Stimulated activated CD4-positive, alpha-beta T cell treated with anti-CD3 and anti-CD28 coated beads, TNF-alpha, amount 100 ng/mL, for 48 hours (primary cell): Measurements from ENCODE around the gene CEP104.

Experiments used
- DNase-seq, 3 donors: peaks; one replicate each; pipeline ENCODE4 v3.0.0-alpha.2; 2020; ENCODE audit warnings: low read depth in 3 of 3

The CEP104 gene

DNA sequence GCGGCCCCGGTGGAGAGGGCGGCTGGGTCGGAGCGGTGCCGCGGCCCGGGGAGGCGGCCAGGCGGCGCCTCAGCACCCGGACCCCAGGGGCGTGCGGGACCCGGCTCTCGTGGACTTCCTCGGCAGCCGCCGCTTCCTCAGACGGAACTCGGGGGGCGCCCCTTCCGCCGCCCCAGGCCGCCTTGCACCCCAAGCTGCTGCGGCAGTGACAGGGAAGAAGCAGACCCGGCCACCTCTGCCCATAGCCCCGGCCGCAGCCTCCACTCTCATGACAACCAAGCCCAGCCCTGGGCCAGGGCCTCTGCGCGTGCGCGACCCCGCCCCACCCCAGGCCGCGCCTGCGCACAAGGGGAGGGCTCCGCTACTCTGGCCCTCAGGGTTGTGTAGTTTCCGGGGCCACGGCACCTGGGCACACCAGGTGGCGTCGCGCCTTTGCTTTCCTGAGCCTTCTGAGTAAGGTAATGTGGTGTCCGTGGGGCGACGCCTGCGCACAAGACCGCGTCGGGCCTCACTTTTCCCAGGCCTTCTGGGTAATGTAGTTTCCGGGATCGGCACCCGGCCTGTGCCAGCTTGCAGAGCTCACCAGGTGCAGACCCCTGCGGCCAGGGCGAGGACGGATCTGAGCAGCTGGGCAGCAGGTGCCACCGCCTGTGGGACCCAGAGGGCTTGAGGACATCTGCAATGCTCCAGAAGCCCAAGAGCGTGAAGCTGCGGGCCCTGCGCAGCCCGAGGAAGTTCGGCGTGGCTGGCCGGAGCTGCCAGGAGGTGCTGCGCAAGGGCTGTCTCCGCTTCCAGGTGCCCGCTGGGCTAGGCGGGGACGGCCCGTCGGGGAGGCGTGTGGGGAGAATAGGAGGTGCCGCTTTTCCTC lies at the start of gene CEP104, which contains the start of gene DFFB:
Gene CEP104 (minus strand): TSS at position 289 of the 868 bp plus-strand sequence. CDS start 4,804 bp downstream, outside the sequence.
Gene DFFB (plus strand): TSS at position 554 of the 868 bp plus-strand sequence. CDS start 128 bp downstream, at position 682.
- DNase-seq: peak; percentile 88 to 95 (median 90)

DNA sequence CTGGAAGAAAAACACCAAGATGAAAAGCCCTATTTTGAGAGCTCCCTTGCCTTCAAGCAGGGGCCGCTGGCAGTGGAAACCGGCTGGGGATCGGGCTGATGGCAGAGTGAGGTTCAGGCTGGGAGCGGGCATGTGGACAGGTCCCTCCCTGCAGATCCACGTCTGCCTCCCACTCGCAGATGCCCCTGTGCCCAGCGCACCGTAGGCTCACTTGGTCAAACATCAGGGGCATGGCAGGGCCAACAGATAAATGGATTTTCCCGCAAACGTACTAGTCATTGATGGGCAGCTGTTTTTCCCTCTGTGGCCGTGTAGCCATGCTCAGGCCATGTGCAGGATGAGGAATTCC lies 49.6 kb upstream of the CEP104 start:
- no peak for DNase-seq

DNA sequence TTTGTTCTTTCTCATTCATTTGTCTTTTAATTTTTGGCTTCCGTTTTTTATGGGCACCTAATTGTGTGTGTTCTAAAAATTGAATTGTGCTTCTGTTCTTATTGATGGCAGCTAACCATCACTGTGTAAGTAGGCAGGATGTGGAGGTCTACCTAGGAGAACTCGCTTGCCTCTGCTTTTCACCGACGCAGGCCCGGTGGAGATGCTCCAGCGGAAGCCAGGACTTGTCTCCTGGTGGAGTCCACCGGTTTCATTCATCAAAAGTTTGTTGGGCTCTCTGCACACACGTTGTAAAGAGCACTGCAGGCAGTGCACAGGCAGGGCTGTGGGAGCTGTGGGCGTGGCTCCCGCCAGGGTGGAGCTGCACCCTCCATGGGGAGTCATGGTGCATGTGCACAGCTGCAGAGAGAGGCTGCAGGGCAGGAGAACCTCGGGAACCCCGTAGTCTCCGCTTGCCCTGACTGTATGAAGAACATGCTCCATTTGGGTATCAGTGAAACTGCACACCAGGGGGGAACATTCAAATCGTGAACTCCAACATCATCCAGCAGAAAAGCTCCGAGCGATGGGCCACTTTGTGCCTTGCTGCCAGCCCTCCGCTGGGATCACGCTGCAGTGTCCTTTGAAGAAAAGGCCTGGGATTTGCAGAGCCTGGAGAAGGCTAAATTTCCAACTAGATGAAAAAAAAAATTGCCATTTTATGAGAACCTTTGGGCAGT lies 49.1 kb upstream of the CEP104 start:
- no peak for DNase-seq

DNA sequence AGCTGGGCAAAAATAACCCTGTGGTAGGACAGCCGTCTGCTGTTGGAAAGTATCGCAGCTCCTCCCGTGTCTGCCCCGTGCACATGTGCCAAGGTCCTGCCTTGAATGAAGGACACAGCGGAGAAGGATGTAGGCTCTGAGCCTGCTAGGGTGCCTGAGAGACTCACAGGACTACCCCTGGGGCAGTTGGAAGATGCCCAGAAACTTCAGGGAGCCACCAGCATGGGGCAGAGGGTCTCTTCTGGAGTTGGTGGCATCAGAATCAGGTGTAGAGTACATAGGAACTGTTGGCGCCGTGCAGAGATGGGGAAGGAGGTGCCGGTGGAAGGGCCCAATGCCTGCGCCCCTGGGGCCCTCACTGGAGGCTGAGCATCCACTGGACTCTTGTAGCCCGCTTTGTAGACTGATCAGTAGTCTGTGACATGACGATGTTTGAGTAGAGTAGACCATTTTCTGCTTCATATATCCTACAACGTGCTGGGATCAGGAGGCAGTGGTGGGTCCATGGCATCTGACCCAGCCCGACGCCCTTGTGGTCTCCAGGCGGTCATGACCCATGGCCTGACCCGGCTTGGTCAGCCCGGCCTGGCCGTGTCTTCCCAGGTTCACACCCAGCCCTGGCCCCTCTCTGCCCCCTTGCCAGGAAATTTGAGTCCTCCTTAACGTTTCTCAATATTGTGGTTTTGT lies 48.4 kb upstream of the CEP104 start:
- no peak for DNase-seq

DNA sequence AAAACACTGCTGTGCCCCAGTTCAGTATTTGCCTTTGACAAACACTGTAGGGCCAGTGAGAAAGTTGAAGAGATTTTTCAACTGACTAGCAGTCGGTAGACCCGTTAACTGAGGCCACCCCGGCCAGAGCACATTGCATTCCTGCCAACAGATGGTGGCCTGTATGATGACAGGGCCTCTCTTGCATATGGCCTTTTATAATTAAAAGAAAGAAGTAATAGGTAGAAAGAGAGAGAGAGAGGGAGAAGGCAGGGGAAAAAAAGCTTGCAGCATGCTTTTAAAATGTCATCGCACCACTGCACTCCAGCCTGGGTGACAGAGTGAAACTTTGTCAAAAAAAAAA lies 47.8 kb upstream of the CEP104 start:
- no peak for DNase-seq

DNA sequence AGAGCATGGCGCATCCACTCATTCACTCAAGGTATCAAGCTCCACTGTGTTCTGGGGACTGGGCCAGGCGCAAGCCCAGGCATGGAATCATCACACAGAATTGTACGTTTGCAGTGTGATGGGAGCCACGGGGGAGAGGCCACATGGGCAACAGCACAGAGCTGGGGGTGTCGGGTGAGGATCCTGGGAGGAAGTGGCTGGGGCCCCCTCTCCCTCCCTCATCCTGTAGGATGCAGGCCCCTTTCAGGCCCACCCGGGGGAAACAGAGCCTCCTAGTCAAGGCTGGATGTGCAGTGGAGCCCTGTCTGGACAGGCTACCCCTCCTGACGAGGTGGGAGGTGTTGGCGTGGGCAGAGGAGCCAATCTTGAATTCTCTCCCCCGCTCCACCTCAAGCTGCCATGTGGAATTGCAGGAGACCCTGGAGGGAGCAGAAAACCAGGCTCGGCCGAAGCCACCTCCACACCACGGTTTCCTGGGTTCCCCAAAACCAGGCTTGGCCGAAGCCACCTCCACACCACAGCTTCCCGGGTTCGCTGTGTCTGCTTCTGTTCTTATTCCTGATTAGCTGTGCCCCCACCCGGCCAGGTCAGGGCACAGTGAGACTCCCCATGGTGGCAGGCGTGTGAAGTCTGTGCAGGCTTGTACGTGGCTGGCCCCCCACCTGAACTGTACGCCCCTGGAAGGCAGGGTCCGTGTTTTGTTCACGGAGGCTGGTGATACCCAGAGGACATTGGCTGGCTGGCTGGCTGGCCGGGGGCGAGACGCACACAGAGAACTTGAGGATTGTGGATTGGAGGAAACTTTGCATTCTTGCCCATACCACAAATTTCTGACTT lies 47.2 kb upstream of the CEP104 start:
- DNase-seq: no peak

DNA sequence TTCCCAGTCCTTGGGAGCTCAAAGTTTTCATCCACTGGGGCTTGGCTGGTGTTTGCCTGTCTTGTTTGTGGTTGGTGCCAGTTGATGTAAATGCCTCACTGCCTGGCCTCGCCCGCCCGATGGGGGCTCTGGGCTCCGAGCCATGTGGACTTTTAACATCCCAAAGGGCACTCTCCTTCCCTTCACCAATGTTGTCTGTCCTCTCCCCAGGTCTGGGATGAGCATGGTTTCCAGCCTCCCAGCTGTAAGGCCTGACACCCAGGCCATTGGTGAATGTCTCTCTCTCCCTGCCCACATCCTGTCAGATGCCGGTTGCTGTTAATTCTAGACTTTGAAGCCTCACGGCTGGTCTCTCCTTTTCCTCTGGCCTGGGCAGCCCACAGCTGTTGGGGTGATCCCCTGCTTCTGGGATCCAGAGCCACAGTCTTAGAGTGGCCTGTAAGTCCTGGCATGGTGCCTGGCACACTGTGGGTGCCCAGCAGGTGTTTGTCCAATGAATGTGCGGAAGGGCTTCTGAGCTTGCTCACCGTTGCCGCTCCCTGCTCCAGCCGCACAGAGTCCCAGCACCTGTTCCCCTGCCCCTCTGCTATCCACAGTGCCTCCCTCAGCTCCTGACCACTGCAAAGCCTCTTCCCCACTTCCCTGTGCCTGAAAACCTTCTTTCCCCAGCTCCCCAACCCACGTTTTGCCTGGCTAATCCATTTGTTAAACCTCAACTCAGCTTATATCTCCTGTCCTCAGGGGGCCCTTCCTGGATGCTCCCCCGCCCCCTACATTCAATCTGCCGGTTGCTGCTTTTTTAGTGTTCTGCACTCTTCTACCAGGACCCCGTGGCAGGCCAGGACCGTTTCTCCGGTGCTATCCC lies 46.4 kb upstream of the CEP104 start:
- DNase-seq: no peak

DNA sequence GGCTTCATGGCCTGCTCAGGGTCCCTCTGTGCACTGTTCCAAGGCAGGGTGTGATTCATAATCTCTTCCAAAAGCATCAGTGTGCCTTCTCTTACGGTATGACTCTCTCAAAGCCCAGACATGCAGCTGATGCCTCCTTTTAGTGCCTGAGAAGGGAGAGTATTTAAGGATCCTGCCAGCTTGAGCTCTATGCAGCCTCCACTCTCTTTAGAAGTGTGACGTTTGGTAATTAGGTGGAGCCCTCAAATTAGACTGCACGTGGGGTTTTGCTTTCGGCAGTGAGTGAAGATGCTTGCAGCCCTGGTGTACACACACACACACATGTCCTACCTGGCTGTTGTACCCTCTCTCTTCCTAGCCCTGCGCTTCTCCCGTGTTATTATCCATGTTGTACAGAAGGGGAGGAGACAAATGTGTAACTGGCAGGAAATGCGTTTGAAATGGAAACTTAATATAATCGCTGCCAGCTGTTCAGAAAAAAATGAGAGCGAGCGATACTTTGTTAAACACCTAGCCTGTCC lies 45.6 kb upstream of the CEP104 start:
- no peak for DNase-seq

DNA sequence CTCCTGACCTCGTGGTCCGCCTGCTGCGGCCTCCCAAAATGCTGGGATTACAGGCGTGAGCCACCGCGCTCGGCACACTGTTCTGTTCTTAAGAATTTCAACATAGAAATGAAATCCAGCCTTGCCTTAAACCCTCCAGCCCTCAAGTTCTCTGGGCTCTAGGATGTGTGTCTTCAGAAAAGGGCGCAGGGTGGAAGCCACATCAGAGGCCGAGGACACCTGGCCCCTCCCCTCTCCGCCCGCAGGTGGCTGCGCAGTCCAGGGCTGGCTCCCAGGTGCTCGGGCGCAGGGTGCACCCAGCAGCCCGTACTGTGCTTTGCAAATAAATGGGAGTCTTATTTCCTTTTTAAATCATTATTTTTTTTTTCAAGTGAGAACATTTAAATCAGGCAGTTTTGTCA lies 45.1 kb upstream of the CEP104 start:
- DNase-seq: no peak

DNA sequence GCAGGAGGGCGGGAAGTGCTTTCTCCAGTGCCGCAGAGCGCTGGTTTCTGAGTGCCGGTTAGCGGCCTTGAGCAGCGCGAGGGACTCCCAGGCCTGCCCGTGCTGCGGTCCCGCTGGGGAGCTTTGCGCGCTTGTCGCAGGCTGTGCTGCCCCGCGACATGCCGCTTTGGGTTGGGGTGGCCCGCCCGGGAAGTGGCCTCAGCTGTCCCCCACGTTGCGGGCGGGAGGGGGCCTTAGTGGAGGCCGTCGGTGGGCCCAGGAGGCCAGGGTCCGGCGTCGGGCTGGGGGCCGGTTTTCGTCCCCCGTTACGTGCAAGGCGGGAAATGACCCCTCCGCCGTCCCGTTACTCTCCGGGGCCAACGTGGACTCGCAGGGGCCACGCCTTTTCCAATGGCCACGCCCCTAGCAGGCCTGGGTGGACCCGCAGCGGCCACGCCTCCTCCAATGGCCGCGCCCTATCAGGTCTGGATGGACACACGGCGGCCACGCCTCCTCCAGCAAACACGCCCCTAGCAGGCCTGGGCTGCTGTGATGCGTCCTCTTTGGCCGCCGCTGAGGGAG lies 44.0 kb upstream of the CEP104 start:
- DNase-seq: peak; percentile 81 to 87 (median 85)

DNA sequence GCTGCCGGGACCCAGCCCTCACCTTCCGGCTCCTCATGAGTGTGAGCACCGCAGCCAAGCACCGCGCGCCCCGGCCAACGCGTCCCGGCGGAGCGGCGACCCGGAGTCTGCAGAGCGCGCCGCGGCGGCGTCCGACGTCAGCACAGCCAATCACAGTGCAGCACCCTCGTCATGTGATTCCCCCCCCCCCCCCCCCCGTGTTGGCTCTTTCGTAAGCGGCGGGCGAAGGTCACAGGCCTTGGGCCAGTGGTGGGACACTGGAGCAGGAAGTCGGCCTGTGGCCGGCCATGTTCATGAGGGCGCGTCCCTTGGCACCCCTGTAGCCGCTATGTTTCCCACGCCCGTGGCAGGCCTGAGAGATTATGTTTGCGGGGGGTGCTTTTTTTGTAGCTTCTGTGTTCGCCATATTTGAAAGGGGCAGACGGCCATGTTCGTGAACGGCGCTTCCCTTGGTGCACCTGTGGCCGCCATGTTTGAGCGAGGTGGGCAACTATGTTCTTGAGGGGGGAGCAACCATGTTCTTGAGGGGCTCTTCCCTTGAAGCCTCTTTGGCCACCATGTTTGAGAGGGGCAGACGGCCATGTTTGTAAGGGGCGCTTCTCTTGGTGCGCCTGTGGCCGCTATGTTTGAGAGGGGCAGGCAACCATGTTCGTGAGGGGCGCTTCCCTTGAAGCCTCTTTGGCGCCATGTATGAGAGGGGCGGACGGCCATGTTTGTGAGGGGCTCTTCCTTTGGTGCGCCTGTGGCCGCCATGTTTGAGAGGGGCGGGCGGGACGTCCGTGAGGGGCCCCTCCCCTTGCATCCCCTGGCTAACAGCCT lies 43.3 kb upstream of the CEP104 start, which contains the start of gene C1orf174:
Gene C1orf174 (minus strand): TSS at position 123 of the 819 bp plus-strand sequence. CDS start 86 bp downstream, at position 37.
- DNase-seq: peak; percentile 75 to 86 (median 82)

DNA sequence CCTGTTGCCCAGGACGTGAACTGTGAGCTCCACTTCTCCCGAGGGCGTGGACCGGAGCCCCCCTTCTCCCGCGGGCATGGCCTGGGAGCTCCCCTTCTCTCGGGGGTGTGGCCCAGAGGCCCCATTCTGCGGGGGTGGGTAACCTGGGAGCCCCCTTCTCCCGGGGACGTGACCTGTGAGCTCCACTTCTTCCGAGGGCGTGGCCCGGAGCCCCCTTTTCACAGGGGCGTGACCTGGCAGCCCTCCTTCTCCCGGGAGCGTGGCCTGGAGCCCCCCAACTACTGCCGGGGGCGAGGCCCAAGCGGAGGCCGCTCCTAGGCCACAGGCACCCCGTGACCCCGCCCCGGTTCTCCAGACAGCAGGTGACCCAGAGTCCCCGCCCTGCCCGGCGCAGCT lies 42.7 kb upstream of the CEP104 start:
- no peak for DNase-seq

DNA sequence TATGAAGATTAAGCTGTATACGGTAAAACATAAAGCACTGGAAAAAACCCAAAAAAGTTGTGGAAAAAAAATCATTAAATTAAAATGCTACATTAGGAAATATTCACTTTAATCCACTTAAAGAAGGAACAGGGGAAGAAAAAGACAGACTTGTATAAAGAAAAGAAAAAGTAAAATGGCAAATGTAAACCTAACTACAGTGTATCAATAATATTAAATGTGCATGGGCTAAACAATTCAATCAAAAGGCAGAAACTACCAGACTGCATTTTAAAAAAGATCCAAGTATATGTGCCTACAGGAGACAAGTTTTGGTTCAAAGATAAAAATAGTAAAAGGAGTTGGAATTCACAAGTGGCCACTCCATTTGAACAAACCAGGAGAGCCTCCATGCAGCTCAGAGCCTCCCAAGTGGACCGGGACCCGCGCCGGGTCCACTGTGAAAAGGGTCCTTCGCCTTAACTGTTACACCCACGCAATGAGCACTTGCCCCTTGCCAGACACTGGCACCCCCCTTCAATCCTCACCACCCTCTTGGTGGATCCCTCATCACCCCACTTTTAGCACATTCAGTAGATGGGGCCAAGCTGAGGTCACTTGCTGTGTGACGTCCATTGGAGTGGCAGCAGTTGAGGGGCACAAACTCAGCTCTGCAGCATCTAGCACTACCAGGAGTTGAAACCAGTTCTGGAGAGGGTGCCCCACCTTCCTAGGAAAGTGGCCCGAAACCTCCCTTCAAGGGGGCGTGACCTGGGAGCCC lies 42.2 kb upstream of the CEP104 start:
- DNase-seq: no peak

DNA sequence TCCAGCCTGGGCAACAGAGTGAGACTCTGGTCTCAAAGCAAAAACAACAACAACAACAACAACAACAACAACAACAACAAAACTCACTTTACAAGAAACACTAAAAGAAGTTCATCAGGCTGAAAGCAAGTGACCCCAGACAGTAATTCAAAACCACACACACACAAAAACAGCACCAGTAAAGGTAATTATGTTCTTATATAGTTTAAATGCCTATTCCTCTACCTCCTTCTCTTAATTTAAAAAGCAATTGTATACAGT lies 41.4 kb upstream of the CEP104 start:
- DNase-seq: no peak

DNA sequence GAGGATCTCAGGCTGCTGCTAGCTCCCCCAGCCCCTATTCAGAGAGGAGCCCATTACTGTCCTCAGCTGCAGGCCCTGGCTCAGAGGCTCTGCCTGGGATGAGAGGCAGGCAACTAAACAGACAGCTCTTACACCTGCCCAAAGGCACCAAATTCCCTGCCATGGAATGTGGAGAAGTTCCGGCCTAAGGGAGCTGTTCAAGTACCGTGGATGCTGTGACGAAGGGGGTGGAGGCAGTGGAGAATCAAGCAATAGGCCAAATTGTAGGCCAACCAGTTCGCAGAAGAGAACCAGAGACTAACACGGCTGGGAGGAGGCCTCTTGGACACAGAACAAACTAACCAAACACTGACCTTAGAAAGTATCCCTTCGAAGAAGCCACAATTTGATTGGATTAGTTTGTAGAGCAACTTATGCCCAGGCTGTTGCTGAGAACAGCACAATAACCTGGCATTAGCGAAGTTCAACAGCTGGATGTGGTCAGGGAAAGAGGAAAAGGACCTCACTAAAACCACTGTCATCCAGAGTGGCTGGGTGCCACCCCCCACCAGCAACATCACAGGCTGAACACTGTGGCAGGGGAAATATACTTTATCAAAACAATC lies 39.5 kb upstream of the CEP104 start:
- no peak for DNase-seq

DNA sequence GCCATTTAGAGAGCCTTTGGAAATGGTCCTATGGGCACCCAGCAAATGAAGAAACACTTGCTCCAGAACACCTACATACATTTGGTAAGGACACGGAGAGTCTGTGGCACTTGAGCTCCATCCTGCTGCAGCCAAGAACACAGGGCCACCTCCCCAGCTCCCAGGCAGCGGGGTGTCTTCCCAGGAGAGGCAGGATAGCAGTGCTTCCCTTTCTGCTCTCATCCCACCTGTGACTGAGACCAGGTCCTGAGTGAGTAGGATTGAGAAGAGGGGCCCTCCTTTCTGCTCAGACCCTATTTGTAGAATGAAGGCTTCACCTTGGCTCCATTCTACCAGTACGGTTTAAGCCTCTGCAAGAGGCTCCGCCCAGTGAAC lies 38.9 kb upstream of the CEP104 start:
- DNase-seq: no peak

DNA sequence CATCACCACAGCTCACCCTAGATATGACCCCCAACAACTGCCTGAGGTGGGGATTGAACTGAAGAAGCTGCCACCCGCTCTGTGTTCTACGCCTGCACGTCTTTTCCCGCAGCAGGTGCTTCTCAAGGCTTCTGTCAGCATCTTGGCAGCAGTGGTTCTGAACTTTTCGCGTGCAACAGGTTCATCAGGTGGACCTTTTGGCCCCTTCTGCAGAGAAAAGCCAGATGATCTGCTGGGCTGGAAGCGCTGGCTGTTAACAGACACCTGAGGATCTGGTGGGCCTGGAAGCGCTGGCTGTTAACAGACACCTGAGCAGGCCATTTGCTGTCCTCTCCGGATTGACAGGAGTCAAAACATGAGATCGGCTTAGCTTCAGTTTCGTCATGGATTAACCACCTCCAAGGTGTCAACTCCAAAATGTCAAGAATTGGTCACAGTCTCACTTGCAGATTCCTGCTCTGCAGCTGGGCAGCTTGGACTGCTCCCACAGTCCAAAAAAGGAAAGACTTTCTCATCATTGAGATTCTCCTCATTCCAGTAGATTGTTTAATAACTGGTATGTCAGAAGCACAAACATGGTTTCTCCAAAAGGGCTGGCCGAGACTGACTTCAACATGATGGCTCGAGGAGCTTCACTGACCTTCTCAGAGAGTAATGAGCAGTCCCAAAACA lies 38.4 kb upstream of the CEP104 start:
- DNase-seq: no peak
